Limb (tissue), 2 donors: Measurements from ENCODE around the gene CLIP2.
"Not testable (repeated sequence)": the region's sequence is repeated elsewhere in the genome, so short reads cannot be mapped to it uniquely, and the experiment has no call there.

Experiments
- DNase-seq, 2 donors: peaks; one replicate each; pipeline ENCODE4 v3.0.0-alpha.2; 2016; ENCODE audit errors: extremely low spot score in 2 of 2

Gene CLIP2

DNA sequence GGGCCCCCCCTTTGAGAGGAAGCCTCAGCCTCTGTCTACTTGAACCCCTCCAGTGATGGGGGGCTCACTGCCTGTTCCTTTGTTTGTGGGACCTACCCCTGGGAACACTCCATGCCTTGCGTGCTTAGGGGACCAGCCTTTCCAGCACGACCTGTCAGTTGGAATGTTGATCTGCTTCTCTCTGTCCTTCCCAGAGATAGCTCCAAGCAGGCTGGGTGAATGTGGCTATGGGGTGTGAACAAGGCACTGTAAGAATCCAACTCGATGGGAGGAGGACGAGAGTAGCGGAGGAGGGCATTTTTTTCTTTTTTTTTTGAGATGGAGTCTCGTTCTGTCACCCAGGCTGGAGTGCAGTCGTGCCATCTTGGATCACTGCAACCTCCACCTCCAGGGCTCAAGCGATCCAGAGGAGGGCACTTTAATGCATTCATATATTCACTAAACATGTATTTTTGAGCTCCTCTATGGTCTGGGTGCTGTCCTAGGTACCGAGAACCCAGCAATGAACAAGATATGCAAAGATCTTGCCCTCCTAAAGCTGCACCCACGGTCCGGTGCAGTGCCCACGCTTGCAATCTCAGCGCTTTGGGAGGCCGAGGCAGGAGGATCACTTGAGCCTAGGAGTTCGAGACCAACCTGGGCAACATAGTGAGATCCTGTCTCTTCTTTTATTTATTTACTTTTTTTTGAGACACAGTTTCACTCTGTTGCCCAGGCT lies 8.5 kb downstream of the CLIP2 start:
- DNase-seq, result no peak

DNA sequence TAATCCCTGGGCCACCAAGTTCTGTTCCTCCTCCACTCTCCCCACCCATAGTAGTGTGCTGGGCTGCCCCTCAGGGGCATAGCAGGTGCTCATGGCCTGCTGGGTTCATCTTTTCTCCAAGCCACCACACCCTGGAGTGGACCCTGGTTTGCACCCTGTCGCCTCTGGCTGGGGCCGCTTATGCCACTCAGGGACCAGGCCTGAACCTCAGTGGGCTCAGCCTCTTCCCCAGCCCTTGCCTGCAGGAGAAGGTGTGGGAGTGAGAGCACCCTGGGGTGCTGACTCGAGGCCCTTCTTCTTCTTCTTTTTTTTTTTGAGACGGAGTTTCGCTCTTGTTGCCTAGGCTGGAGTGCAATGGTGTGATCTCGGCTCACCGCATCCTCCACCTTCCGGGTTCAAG lies 10.2 kb downstream of the CLIP2 start:
- no peak for DNase-seq

DNA sequence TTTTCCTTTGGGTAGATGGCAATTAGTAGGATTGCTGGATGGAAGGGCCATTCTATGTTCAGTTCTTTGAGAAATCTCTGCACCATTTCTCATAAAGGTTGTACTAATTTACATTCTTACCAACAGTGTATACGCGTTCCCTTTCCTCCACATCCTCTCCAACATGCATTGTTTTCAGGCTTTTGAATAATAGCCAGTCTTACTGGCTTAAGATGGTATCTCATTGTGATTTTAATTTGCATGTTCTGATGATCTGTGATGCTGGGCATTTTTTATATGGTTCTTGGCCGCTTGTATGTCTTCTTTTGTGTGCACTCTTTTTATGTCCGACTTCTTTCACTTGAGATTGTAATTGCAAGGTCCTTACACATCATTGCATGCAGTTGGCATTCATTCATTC lies 11.7 kb downstream of the CLIP2 start:
- no peak for DNase-seq

DNA sequence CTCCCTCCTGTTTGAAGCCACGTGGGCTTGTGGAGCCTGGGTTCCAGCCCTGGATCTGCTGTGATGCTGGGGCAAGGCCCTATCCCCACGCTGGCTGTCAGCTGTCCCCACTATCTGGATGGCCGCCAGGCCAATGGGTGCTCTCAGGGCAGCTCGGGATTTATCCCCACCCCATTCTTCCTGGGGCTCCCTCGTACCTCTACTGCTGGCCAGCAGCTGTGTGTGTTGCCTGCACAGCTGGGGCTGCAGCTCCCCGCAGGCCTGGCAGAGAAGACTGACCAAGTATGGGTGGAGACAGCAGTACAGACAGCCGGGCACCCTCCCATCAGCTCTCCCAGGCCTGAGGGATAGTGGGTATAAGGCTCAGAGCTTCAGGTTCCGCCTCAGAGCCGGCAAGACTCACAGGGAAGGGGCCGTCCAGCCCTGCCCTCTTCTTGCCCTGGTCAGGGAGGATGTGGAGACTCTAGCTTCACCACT lies 13.6 kb downstream of the CLIP2 start:
- DNase-seq, result no peak

DNA sequence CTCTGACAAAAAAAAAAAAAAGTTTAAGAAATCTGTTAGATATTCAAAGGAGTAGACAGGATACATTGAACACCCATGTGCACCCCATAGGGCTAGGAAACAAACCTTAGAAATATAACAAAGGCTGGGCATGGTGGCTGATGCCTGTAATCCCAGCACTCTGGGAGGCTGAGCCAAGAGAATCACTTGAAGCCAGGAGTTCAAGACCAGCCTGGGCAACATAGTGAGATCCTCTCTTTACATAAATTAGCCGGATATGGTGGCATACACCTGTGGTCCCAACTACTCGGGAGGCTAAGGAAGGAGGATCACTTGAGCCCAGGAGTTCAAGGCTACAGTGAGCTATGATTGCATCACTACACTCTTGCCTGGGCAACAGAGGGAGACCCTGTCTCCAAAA lies 15.3 kb downstream of the CLIP2 start:
- no peak for DNase-seq

DNA sequence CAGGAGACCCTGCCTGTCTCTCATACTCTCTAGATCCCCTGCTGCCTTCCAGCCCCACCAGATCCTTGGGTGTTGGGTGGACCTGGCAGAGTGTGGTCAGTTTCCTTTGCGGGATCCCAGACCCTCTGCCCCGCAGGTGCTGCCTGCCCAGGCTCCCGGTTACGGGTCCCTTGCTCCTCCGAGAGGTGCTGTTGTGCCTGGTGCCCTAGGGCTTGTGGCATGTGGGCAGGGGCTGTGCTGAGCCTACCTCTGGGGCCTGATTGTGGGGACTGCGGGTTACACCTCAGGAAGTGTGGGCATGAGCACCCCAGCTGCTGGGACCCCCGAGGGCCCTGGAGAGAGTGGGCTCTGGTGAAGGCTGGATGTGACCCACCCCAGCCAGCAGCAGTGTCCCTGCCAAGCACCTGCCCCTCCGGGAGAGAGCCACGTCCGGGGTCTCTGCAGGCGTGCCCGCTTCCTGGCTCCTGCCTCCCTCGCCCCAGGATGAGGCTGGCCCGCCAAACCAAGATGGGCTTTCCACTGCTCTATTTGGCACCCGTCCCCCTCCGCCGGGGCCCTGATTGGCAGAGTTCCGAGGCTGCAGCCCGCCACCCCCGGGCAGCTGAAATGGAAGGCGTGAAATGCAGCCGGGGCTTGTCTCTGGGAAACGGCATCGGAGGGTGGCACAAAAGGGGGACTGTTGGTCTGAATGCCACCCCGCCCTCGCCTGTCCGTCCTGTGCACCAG lies 17.0 kb downstream of the CLIP2 start:
- DNase-seq, result peak in 1 of 2 donors; percentile 65

DNA sequence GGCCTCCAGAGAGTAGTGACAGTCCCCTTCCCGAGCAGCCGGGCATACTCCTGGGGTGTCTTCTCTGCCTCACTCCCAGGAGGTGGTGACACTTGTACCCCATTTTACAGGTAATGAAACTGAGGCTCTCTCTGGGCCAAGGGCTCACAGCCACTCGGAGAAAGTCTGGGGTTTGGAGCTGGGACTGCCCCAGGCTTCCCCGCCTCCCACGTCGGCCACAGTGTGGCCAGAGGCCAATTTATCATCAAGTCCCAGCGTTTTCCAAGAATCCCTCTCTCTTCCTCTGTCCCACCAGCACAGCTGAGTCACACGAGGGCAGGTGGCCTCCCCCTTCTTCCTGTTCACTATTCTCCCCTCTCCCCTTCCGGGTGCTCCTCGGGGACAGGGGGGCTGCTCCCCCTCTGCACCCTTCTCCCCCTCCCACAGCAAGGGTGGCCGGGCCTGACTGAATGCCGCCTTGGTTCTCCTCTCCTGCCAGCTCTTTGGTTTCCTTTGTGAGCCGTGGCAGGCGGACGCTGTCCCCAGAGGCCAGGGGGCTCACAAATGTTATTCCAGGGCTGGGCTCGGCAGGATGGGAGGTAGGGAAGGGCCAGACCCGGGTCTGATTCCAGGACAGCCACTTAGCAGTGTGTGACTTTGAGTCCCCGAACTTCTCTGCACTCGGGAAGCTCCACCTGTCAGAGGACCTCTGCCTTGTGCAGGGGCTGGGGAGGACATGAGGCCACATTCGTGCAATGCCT lies 17.7 kb downstream of the CLIP2 start:
- peak; percentile 49 to 58 for DNase-seq

DNA sequence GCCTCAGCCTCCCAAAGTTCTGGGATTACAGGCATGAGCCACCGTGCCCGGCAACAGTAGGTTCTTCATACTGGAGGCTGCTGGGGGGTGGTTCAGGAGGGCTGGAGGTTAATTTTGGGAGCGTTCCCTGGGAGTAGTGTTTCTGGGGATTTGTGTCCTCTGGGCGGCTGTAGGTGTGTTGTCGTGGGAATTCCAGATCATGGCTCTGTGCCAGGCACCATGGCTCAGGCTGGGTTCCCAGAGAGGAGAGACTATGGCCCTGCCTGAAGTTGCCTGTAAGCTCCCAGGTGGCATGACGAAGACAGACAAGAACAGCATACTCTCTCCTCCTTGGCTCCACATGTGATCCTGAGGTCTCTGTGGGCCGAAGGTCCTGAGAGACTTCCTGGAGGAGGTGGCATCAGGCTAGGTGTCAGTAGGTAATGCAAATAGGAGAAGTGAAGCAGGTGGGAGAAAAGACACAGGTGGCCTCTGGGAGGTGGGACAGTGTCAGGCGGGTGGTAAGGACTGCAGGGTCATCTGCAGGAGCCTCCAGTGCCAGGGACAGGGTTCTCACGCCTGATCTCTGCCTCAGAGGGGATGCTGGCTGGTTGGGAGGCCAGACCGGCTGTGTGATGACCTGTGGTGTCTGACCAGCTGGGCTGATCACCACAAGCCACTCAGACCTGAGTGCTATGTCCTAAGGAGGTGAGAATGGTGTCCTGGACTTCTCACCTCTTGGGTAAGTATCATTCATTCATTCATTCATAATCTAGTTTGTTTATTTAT lies 18.7 kb downstream of the CLIP2 start:
- no peak for DNase-seq

DNA sequence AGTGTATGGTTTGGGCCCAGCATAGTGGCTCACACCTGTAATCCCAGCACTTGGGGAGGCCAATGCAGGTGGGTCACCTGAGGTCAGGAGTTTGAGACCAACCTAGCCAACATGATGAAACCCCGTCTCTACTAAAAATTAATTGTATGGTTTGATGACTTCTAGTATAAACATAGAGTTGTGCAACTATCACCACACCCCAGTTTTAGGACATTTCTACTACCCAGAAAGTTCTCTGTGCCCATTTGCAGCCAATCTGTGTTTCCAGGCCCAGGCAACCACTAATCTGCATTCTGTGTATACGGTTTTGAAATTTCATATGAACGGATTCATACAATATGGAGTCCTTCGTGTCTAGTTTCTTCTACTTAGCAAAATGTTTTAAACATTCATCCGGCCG lies 20.0 kb downstream of the CLIP2 start:
- DNase-seq, result no peak

DNA sequence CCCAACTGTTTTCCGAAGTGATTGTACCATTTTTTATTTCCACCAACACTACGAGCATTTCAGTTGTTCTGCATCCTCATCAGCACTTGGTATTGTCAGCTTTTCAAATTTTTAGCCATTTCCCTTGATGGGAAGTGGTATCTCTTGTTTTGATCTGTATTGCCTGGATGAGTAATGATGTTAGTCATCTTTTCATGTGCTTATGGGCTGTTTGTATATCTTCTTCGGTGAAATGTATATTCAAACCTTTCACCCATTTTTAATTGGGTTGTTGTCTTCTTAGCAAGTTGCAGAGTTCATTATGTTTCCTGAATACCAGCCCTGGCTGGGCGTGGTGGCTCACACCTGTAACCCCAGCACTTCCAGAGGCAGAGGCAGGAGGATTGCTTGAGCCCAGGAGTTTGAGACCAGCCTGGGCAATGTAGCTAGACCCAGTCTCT lies 22.1 kb downstream of the CLIP2 start:
- DNase-seq, result no peak

DNA sequence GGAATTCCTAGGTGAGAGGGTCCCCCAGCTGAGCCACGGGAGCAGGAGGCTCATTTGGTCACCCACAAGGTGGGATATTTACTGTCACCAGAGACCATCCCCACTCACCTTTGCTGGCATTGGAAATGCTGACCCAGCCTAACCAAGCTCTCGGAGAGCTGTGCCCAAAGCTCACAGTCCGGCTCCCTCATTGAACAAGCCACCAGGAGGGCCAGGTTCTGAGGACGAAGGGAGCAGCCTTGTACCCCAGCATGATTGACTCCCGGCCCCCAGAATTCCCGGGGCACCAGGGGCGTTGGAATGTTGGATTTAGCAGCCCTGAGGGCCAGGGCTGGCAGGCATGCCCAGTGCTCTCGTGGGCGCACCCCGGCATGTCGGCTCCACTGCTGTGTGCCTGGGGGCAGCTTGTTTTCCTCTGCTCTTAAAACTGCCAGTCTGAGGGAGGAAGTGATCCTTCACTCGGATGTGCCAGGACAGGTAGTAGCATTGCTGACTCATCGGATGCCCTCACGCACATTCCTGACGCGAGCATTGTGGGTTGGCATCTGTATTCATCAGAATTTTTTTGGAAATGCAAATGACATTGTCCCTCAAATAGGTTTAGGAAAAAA lies 23.3 kb downstream of the CLIP2 start:
- DNase-seq, result no peak

DNA sequence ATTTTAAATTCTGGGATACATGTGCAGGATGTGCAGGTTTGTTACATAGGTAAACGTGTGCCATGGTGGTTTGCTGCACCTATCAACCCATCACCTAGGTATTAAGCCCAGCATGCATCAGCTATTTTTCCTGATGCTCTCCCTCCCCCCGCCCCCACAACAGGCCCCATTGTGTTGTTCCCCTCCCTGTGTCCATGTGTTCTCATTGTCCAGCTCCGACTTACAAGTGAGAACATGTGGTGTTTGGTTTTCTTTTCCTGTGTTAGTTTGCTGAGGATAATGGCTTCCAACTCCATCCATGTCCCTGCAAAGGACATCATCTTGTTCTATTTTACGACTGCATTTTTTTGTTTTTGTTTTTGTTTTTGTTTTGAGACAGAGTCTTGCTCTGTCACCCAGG lies 26.7 kb downstream of the CLIP2 start:
- DNase-seq, result not testable (repeated sequence)

DNA sequence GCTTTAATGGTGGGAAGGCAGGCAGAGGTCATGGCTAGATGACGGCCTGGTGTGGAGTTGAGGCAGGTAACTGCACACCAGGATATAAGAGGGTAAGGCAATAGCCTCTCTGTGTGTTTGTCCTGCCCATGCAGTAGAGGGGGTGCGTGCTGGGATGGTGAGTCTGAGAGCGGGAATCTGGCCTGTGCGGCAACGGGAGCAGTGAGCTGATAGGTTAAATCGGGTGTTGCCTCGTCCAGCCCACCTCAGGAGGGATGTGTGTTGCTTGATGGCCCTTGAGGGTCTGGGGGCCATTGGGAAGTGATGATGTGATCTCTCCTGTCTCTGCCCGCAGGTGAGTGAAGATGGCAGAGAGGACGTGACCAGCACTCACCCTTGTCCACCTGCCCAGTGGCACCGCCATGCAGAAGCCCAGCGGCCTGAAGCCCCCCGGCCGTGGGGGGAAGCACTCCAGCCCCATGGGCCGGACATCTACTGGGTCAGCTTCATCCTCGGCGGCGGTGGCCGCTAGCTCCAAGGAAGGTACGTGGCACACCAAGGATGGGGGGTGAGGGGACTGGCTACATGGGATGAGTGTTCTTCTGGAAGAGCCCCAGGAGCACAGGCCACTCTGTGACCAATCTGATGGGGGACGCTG lies 28.1 kb downstream of the CLIP2 start:
- DNase-seq, result no peak

DNA sequence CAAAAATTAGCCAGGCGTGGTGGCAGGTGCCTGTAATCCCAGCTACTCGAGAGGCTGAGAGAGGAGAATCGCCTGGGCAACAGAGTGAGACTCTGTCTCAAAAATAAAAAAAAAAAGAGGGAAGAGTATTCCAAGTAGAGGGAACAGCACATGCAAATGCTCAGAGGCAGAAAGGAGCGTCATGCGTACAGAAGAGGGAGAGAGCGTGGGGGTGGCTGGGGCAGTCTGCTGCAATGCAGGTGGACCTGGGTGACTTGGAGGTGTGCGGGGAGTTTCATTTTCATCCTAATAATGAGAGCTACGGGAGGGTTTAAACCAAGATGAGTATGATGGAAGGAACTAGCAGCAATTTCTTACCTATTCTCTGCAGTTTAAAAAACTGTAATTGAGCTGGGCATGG lies 28.8 kb downstream of the CLIP2 start:
- DNase-seq, result no peak

DNA sequence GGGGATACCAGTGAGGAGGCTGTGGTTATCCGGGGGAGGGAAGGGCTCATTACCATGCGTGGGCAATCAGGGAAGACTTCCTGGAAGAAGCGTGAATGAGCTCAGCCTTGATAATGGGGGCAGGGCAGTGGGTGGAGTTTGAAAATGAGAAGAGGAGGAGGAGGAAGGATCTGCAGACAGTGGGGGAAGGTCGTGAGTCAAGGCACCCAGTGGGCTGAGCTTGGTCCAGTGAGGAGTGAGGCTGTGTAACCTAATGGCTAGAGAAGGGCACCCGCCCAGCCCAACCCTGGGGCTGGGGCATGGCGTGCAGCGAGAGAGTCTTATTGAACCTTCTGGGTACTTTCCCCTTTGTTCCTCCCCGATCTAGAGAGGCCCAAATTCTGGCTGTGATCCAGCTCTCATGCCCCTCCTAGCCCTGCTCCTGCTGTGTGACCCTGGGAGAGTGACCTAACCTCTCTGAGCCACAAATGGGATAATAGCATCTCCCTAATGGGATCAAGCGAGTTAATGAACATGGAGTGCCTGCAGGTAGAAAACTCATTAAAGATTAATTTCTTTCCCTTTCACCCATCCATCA lies 31.5 kb downstream of the CLIP2 start:
- no peak for DNase-seq

DNA sequence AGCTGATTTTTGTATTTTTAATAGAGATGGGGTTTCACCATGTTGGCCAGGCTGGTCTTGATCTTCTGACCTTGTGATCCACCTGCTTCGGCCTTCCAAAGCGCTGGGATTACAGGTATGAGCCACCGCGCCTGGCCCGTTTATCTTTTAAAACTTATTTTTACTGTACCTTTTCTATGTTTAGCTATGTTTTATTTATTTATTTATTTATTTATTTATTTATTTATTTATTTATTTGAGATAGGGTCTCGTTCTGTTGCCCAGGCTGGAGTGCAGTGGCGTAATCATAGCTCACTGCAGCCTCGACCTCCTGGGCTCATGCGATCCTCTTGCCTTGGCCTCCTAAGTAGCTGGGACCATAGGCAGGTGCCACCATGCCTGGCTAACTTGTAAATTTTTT lies 33.7 kb downstream of the CLIP2 start:
- DNase-seq, result not testable (repeated sequence)

DNA sequence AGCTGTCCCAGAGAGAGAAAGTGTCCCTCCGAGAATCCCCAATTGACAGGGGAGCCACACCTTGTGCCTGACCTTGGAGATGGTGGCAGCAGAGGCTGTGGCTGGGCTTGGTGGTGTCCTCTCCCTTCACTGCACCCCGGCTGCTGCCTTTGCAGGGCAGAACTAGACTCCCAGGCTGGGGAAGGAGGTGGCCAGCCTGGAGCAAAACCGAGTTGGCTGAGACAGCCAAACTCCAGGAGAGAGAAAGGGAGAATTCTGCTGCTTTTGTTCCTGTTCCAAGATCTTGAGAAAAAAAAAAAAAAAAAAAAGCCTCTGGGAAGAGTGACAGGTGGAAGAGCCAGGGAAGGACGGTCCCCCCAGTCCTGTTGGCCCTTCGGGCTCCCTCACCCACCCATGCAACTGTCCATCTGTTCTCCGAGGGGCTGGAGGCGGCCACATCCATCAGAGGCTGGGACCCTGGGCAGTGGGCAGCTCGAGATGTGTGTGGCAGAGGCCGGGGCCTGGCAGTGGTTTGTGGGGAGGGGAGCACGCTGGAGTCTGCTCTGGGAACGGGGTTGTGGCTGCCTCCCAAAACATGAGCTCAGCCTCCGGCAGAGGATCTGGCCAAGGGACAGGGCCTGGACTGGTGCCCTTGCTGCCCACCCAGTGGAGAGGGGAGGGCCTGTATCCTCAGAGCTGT lies 35.5 kb downstream of the CLIP2 start:
- peak; percentile 9 to 54 for DNase-seq

DNA sequence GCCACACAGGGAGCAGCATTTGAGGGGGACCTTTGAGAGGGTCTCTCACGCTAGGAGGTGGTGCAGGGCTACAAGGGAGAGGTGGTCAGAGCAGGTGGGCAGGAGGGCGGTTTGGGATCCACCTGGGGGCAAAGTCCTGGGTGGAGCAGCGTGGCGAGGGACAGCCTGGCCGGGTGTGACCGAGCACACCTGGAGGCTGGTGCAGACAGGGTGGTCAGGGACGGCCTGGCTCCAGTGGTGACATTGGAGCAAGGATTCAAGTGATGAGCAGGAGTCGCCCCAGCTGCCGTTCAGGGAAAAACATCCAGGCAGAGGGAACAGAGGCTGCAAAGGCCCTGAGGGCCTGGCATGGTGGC lies 36.0 kb downstream of the CLIP2 start:
- DNase-seq, result no peak

DNA sequence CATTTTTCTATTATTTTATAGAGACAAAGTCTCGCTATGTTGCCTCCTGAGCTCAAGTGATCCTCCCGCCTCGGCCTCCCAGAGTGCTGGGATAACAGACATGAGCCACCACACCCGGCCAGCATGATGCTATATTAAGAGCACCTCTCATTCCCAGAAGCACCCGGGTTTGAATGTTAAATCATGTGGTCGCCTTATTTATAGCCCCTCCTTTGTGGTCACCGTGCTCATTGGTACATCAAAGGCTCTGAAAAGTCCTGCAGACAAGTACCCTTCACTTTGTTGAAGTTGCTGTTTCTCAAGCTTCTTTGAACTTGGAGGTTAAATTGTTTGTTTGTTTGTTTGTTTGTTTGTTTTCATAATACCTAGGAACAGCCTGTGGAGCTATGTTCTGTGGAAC lies 40.0 kb downstream of the CLIP2 start:
- no peak for DNase-seq
